WTC11 (cell line): ENCODE data around the gene SLC35B4. TPM values are rescaled to one million over a fixed set of nuclear protein-coding genes. Genes with fewer than 3 reads are reported as not detected.

Source experiments
- ATAC-seq: fragments of 200-7000 bp; cut with Tn5 transposase; 2 replicates; pipeline ENCODE4 v1.10.0; 2021; ENCODE audit warnings: mild to moderate bottlenecking, moderate library complexity
- CTCF ChIA-PET: fragments of 300-600 bp; sonication (Branson Sonifier 250); formaldehyde crosslinking; loops from one replicate; lab custom pipeline; 2021; ENCODE audit warnings: antibody characterized with exemption; lab: Charles Lee
- POLR2A ChIA-PET: fragments of 350-600 bp; sonication (Branson Sonifier 250); formaldehyde crosslinking; loops from one replicate; lab custom pipeline; 2021; ENCODE audit warnings: antibody characterized with exemption; lab: Charles Lee
- DNase-seq: peaks from one replicate; pipeline ENCODE4 v3.0.0; 2021; ENCODE audit warnings: low spot score
- H3K27ac Mint-ChIP-seq: 2 replicates; pipeline ENCODE4 v1.8.0; 2021; ENCODE audit warnings: mixed read lengths
- H3K27me3 Mint-ChIP-seq: 2 replicates; pipeline ENCODE4 v1.8.0; 2021; ENCODE audit warnings: low read depth, mild to moderate bottlenecking, moderate library complexity, mixed read lengths
- H3K36me3 Mint-ChIP-seq: 2 replicates; pipeline ENCODE4 v1.8.0; 2021; ENCODE audit warnings: mixed read lengths
- H3K4me1 Mint-ChIP-seq: 2 replicates; pipeline ENCODE4 v1.8.0; 2022; ENCODE audit warnings: mixed read lengths
- H3K4me3 Mint-ChIP-seq: 2 replicates; pipeline ENCODE4 v1.8.0; 2021; ENCODE audit warnings: mild to moderate bottlenecking, moderate library complexity, mixed read lengths
- H3K9me3 Mint-ChIP-seq: 2 replicates; pipeline ENCODE4 v1.8.0; 2021; ENCODE audit warnings: mixed read lengths
- ARID4B ChIP-seq: sonication (generic); formaldehyde crosslinking; IDR thresholded peaks from 2 replicates; pipeline ENCODE4 v1.8.0; 2023; ENCODE audit warnings: missing genetic modification reagents, mild to moderate bottlenecking, borderline replicate concordance
- ATF2 ChIP-seq: sonication (generic); formaldehyde crosslinking; IDR thresholded peaks from 2 replicates; pipeline ENCODE4 v1.8.1; 2022; ENCODE audit warnings: low read depth, missing genetic modification reagents, borderline replicate concordance
- CBFB ChIP-seq: sonication (generic); formaldehyde crosslinking; IDR thresholded peaks from 2 replicates; pipeline ENCODE4 v1.8.1; 2022; ENCODE audit warnings: mild to moderate bottlenecking, low read depth, missing genetic modification reagents
- CREB1 ChIP-seq: sonication (generic); formaldehyde crosslinking; IDR thresholded peaks from 2 replicates; pipeline ENCODE4 v1.8.0; 2023; ENCODE audit warnings: mild to moderate bottlenecking, missing genetic modification reagents
- CTCF ChIP-seq: fragments of 200-600 bp; IDR thresholded peaks from 2 replicates; pipeline ENCODE4 v1.8.0; 2022; ENCODE audit warnings: antibody characterized with exemption
- E2F4 ChIP-seq: sonication (generic); formaldehyde crosslinking; IDR thresholded peaks from 2 replicates; pipeline ENCODE4 v1.8.1; 2022; ENCODE audit warnings: low read depth, mild to moderate bottlenecking, moderate library complexity, missing genetic modification reagents, borderline replicate concordance
- E2F5 ChIP-seq: sonication (generic); formaldehyde crosslinking; IDR thresholded peaks from 2 replicates; pipeline ENCODE4 v1.8.1; 2022; ENCODE audit warnings: mild to moderate bottlenecking, moderate library complexity, missing genetic modification reagents
- ELF4 ChIP-seq: sonication (generic); formaldehyde crosslinking; IDR thresholded peaks from 2 replicates; pipeline ENCODE4 v1.8.1; 2022; ENCODE audit warnings: low read depth, mild to moderate bottlenecking, moderate library complexity, missing genetic modification reagents
- JAZF1 ChIP-seq: fragments of 250-450 bp; sonication (Bioruptor Pico); IDR thresholded peaks from 2 replicates; pipeline ENCODE4 v1.9.0; 2021; ENCODE audit warnings: moderate library complexity, mild to moderate bottlenecking, inconsistent platforms
- KAT7 ChIP-seq: sonication (generic); formaldehyde crosslinking; IDR thresholded peaks from 2 replicates; pipeline ENCODE4 v1.8.1; 2023; ENCODE audit warnings: missing genetic modification reagents, mild to moderate bottlenecking, borderline replicate concordance
- MLX ChIP-seq: sonication (generic); formaldehyde crosslinking; IDR thresholded peaks from 2 replicates; pipeline ENCODE4 v1.8.1; 2023; ENCODE audit warnings: mild to moderate bottlenecking, missing genetic modification reagents, moderate library complexity
- MXD4 ChIP-seq: fragments of 250-450 bp; sonication (Bioruptor Pico); IDR thresholded peaks from 2 replicates; pipeline ENCODE4 v1.8.0; 2021; ENCODE audit warnings: mild to moderate bottlenecking, moderate library complexity, borderline replicate concordance
- NFE2L1 ChIP-seq: sonication (generic); formaldehyde crosslinking; IDR thresholded peaks from 2 replicates; pipeline ENCODE4 v1.8.1; 2023; ENCODE audit warnings: missing genetic modification reagents
- RELA ChIP-seq: sonication (generic); formaldehyde crosslinking; IDR thresholded peaks from 2 replicates; pipeline ENCODE4 v1.8.1; 2022; ENCODE audit warnings: missing genetic modification reagents, mild to moderate bottlenecking, borderline replicate concordance
- RORB ChIP-seq: fragments of 250-450 bp; sonication (Bioruptor Pico); IDR thresholded peaks from 2 replicates; pipeline ENCODE4 v1.9.0; 2021; ENCODE audit warnings: mild to moderate bottlenecking
- SMAD3 ChIP-seq: sonication (generic); formaldehyde crosslinking; IDR thresholded peaks from 2 replicates; pipeline ENCODE4 v1.8.0; 2022; ENCODE audit warnings: missing genetic modification reagents, mild to moderate bottlenecking, borderline replicate concordance
- TEAD4 ChIP-seq: sonication (generic); formaldehyde crosslinking; IDR thresholded peaks from 2 replicates; pipeline ENCODE4 v1.8.0; 2022; ENCODE audit warnings: mild to moderate bottlenecking, missing genetic modification reagents
- ZNF317 ChIP-seq: sonication (generic); formaldehyde crosslinking; IDR thresholded peaks from 2 replicates; pipeline ENCODE4 v1.8.1; 2023; ENCODE audit warnings: low read depth, mild to moderate bottlenecking, moderate library complexity, missing genetic modification reagents, borderline replicate concordance
- ZNF425 ChIP-seq: fragments of 250-450 bp; sonication (Bioruptor Pico); conservative IDR thresholded peaks from 2 replicates; pipeline ENCODE4 v1.9.0; 2021; ENCODE audit warnings: mild to moderate bottlenecking
- ZSCAN18 ChIP-seq: fragments of 250-450 bp; sonication (Bioruptor Pico); IDR thresholded peaks from 2 replicates; pipeline ENCODE4 v2.1.2; 2022; ENCODE audit warnings: mild to moderate bottlenecking, moderate library complexity
- total RNA-seq: library from RNA; stranded (reverse); gene quantifications from 3 replicates; pipeline ENCODE4 v1.2.3, GENCODE V29; 2021

The SLC35B4 gene
- total RNA-seq, 1 experiment from 2014 or later = 32.6 TPM

GRCh38 chr7:134276951-134277350 lies 39.8 kb downstream of the SLC35B4 start (continued):
- TF ChIP-seq ZNF425 (CRISPR knock-in tag) = no peak
- no peak for TF ChIP-seq CREB1 (CRISPR knock-in tag)
- TF ChIP-seq KAT7 (CRISPR knock-in tag) = no peak
- TF ChIP-seq TEAD4 (CRISPR knock-in tag) = no peak
- no peak for TF ChIP-seq MLX (CRISPR knock-in tag)

GRCh38 chr7:134262322-134262721 lies 54.4 kb downstream of the SLC35B4 start:
- no peak for DNase-seq
- peaks cover 8% of the 10 kb centered on the region for H3K36me3 Mint-ChIP-seq
- TF ChIP-seq E2F5 (CRISPR knock-in tag) = no peak
- no peak for TF ChIP-seq SMAD3 (CRISPR knock-in tag)
- no peak for TF ChIP-seq MXD4
- no peak for TF ChIP-seq CBFB (CRISPR knock-in tag)
- TF ChIP-seq E2F4 (CRISPR knock-in tag) = no peak
- TF ChIP-seq ELF4 = no peak
- no peak for TF ChIP-seq RORB
- TF ChIP-seq ZNF317 = no peak
- no peak for TF ChIP-seq RELA (CRISPR knock-in tag)
- no peak for TF ChIP-seq ARID4B
- no peaks in the 10 kb centered on the region for H3K4me1 Mint-ChIP-seq
- peaks cover 14% of the 10 kb centered on the region for H3K9me3 Mint-ChIP-seq
- H3K27ac Mint-ChIP-seq = no peak overlapping the region
- no peak for ATAC-seq
- ChIA-PET CTCF (no interaction called here), POLR2A (no interaction called here)
- no peak overlapping the region for H3K4me3 Mint-ChIP-seq
- H3K27me3 Mint-ChIP-seq = no peaks in the 10 kb centered on the region

GRCh38 chr7:134255814-134256213 lies 60.9 kb downstream of the SLC35B4 start:
- ChIA-PET POLR2A (interaction anchor here (0.7 kb wide), 1 partner anchor 377 kb away, joined by 4 read pairs; no protein-coding TSS in a partner anchor), CTCF (interaction anchor here (0.6 kb wide), 2 partner anchors 19 to 518 kb away, joined by 3 to 4 read pairs; no protein-coding TSS in a partner anchor)
- Mint-ChIP-seq H3K4me1 (no peaks in the 10 kb centered on the region), H3K27me3 (no peaks in the 10 kb centered on the region), H3K36me3 (no peaks in the 10 kb centered on the region; the same call in 1 of the 2 replicates), H3K4me3 (no peak overlapping the region), H3K27ac (peak overlapping the region; percentile 86; the same call in 1 of the 2 replicates), H3K9me3 (peaks cover 4% of the 10 kb centered on the region)
- TF ChIP-seq JAZF1 = no peak
- TF ChIP-seq CTCF = no peak
- TF ChIP-seq ATF2 (CRISPR knock-in tag) = no peak
- TF ChIP-seq NFE2L1 = no peak
- no peak for TF ChIP-seq TEAD4 (CRISPR knock-in tag)
- TF ChIP-seq ZSCAN18 (CRISPR knock-in tag) = no peak
- ATAC-seq (peak; percentile 87), DNase-seq (peak; percentile 47)
